ENCODE data around the gene SLC3A2. TPM values are rescaled to one million over a fixed set of nuclear protein-coding genes. Genes with fewer than 3 reads are reported as not detected.
A peak's percentile ranks its signal among the peaks of the same experiment; 100 is the strongest.

The SLC3A2 gene
- total and polyA plus RNA-seq, 2 of the 13 experiments (the other 11 are each of a cell fraction or from before 2014, with no cell fraction given) = 213 to 226 TPM

DNA sequence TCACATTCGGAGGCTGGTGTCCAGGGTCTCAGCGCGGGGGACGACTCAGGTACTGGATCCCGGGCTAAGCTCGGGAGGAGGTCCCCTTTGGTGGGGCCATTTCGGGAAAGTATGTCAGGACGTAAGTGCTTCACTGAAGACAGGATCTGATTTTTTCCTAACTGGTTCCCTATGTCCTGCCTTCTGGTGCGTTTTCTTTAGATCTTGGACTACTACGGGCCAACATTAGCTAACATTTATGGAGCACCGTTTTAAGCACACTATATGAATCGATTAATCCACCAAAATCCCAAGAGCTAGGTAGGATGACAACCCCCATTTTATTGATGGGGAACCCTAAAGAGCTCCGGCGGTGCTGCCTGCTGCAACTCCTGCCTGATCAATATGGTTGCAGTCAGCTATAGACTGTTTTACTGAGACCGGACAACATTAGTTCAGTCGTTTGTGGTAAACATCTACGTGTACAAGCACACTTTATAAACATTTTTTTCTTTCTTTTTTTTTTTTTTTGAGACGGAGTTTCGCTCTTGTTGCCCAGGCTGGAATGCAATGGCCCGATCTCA, 24.3 kb upstream of the SLC3A2 start (continued):
- TF ChIP-seq THAP9 (CRISPR knock-in tag; IDR thresholded peaks at IDR 0.05; ENCODE audit: borderline replicate concordance) = 0 out of 2 replicates have a peak, but pooled peaks have one; percentile 15
- no peak for TF ChIP-seq ZNF530 (CRISPR knock-in tag; IDR thresholded peaks at IDR 0.05; ENCODE audit: low read depth)
- TF ChIP-seq ZNF317 (CRISPR knock-in tag; IDR thresholded peaks at IDR 0.05) = 0 out of 2 replicates have a peak, but pooled peaks have one; percentile 19
- TF ChIP-seq ZFP1 (CRISPR knock-in tag; IDR thresholded peaks at IDR 0.05) = no peak
- TF ChIP-seq MYC (CRISPR knock-in tag; IDR thresholded peaks at IDR 0.05; ENCODE audit: borderline replicate concordance) = no peak
- no peak for TF ChIP-seq TEAD2 (CRISPR knock-in tag; IDR thresholded peaks at IDR 0.05)
- no peak for TF ChIP-seq GABPA (IDR thresholded peaks at IDR 0.05; ENCODE audit: low read depth, low read length)
- no peak for TF ChIP-seq GABPA (CRISPR knock-in tag; IDR thresholded peaks at IDR 0.05; ENCODE audit: low read depth)
- TF ChIP-seq ZNF639 (CRISPR knock-in tag; conservative IDR thresholded peaks at IDR 0.05) = no peak
- no peak for TF ChIP-seq ZNF772 (CRISPR knock-in tag; IDR thresholded peaks at IDR 0.05)
- no peak for TF ChIP-seq SSRP1 (CRISPR knock-in tag; IDR thresholded peaks at IDR 0.05)
- TF ChIP-seq ZNF432 (CRISPR knock-in tag; IDR thresholded peaks at IDR 0.05; ENCODE audit: borderline replicate concordance) = no peak
- peak; percentile 15; the same call in 1 of the 2 replicates for TF ChIP-seq ZNF737 (CRISPR knock-in tag; IDR thresholded peaks at IDR 0.05; ENCODE audit: borderline replicate concordance)
- TF ChIP-seq ZNF343 (CRISPR knock-in tag; IDR thresholded peaks at IDR 0.05) = no peak
- TF ChIP-seq, protein P1, sequence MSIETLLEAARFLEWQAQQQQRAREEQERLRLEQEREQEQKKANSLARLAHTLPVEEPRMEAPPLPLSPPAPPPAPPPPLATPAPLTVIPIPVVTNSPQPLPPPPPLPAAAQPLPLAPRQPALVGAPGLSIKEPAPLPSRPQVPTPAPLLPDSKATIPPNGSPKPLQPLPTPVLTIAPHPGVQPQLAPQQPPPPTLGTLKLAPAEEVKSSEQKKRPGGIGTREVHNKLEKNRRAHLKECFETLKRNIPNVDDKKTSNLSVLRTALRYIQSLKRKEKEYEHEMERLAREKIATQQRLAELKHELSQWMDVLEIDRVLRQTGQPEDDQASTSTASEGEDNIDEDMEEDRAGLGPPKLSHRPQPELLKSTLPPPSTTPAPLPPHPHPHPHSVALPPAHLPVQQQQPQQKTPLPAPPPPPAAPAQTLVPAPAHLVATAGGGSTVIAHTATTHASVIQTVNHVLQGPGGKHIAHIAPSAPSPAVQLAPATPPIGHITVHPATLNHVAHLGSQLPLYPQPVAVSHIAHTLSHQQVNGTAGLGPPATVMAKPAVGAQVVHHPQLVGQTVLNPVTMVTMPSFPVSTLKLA (IDR thresholded peaks at IDR 0.05) = no peak
- no peak for TF ChIP-seq POGZ (CRISPR knock-in tag; IDR thresholded peaks at IDR 0.05)
- no peak; the same call in 1 of the 2 replicates for TF ChIP-seq ZFP36L2 (CRISPR knock-in tag; IDR thresholded peaks at IDR 0.05)
- TF ChIP-seq ZBTB33 (CRISPR knock-in tag; IDR thresholded peaks at IDR 0.05) = no peak
- TF ChIP-seq ESRRA (CRISPR knock-in tag; IDR thresholded peaks at IDR 0.05; ENCODE audit: low read depth) = no peak
- no peak for TF ChIP-seq ZNF282 (IDR thresholded peaks at IDR 0.05; ENCODE audit: partially characterized antibody)
- TF ChIP-seq MAFK (conservative IDR thresholded peaks at IDR 0.05 in 1 of 2, IDR thresholded peaks at IDR 0.05 in 1 of 2; ENCODE audit: low read length in 2 of 2) = no peak
